Panc1 (cell line): ENCODE measurements around the gene GLTP. TPM values are rescaled to one million over a fixed set of nuclear protein-coding genes. Genes with fewer than 3 reads are reported as not detected.

Source experiments
- ATAC-seq: fragments of 200-7000 bp; cut with Tn5 transposase; 2 replicates; pipeline ENCODE4 v1.9.1; 2020; ENCODE audit warnings: mild to moderate bottlenecking, moderate library complexity
- BruUV-seq: library from RNA; stranded (reverse); fragments of 400-500 nt; replicated peaks from 2 replicates; lab custom pipeline; 2021; lab: Mats Ljungman, UMichigan
- CTCF ChIA-PET: fragments of 300-600 bp; sonication (Branson Sonifier 250); formaldehyde crosslinking; loops from one replicate; lab custom pipeline; 2022; ENCODE audit warnings: antibody characterized with exemption; lab: Charles Lee
- POLR2A ChIA-PET: fragments of 300-600 bp; sonication (Branson Sonifier 250); formaldehyde crosslinking; loops from one replicate; lab custom pipeline; 2022; ENCODE audit warnings: antibody characterized with exemption; lab: Charles Lee
- DNase-seq: peaks from one replicate; pipeline ENCODE4 v3.0.0-alpha.2; 2010; ENCODE audit warnings: low read depth, low spot score
- H3K27ac ChIP-seq: 2 replicates; pipeline ENCODE4 v1.5.1; 2011; ENCODE audit warnings: mild to moderate bottlenecking, low read length, inconsistent platforms
- H3K27me3 ChIP-seq: fragments of 200-500 bp; sonication (Bioruptor generic); 2 replicates; pipeline ENCODE4 v1.6.0; 2014; ENCODE audit warnings: low read length, inconsistent platforms; ENCODE audit not compliant: control insufficient read depth, insufficient read depth
- H3K36me3 ChIP-seq: fragments of 200-500 bp; sonication (Bioruptor generic); 2 replicates; pipeline ENCODE4 v1.5.1; 2014; ENCODE audit warnings: inconsistent platforms, mild to moderate bottlenecking, low read length, moderate library complexity; ENCODE audit not compliant: control insufficient read depth, insufficient read depth
- H3K4me1 ChIP-seq: 2 replicates; pipeline ENCODE4 v1.5.1; 2011; ENCODE audit warnings: inconsistent platforms, mild to moderate bottlenecking, low read length, moderate library complexity; ENCODE audit not compliant: control insufficient read depth, insufficient read depth
- H3K4me3 ChIP-seq, 2 experiments: 2 replicates each; pipeline ENCODE4 v1.5.1; 2011 to 2012; ENCODE audit warnings: low read depth in 2 of 2, low read length in 2 of 2, mild to moderate bottlenecking in 2 of 2, inconsistent platforms in 1 of 2, moderate library complexity in 1 of 2
- H3K9me3 ChIP-seq: fragments of 200-500 bp; sonication (Bioruptor generic); 2 replicates; pipeline ENCODE4 v1.5.1; 2014; ENCODE audit warnings: low read depth, mild to moderate bottlenecking, inconsistent platforms, low read length, moderate library complexity; ENCODE audit not compliant: control insufficient read depth, insufficient read depth
- CTCF ChIP-seq: fragments of 450-650 bp; IDR thresholded peaks from 2 replicates; pipeline ENCODE4 v1.5.1; 2017; ENCODE audit warnings: mild to moderate bottlenecking
- POLR2AphosphoS5 ChIP-seq: IDR thresholded peaks from 2 replicates; pipeline ENCODE4 v1.6.1; 2012; ENCODE audit warnings: mild to moderate bottlenecking, low read depth, low read length, moderate library complexity
- REST ChIP-seq, 2 experiments: IDR thresholded peaks; 2 replicates each; pipeline ENCODE4 v1.6.1; 2011 to 2012; ENCODE audit warnings: low read depth in 2 of 2, control low read depth in 1 of 2, low read length in 1 of 2, mild to moderate bottlenecking in 1 of 2, moderate library complexity in 1 of 2; ENCODE audit not compliant: insufficient read depth in 1 of 2
- TCF7L2 ChIP-seq: IDR thresholded peaks from 2 replicates; pipeline ENCODE4 v1.6.1; 2011; ENCODE audit warnings: mild to moderate bottlenecking, low read depth, low read length, inconsistent platforms
- in situ Hi-C: cut with HindIII; loops from 2 replicates; pipeline ENCODE4 v1.10.0; 2016; ENCODE audit warnings: low sequenced_read_pairs, low pct_unique_long_range_greater_than_20kb
- intact Hi-C: fragments of 100-400 bp; cut with micrococcal nuclease; formaldehyde crosslinking; loops from one replicate; pipeline ENCODE4 v1.10.0; 2022; ENCODE audit not compliant: unreplicated experiment
- total RNA-seq: library from RNA; stranded (reverse); gene quantifications from one replicate; pipeline ENCODE4 v1.2.1, GENCODE V29; 2021; ENCODE audit not compliant: unreplicated experiment

GLTP gene
- total RNA-seq, 1 experiment from 2014 or later, result 24.8 TPM

DNA sequence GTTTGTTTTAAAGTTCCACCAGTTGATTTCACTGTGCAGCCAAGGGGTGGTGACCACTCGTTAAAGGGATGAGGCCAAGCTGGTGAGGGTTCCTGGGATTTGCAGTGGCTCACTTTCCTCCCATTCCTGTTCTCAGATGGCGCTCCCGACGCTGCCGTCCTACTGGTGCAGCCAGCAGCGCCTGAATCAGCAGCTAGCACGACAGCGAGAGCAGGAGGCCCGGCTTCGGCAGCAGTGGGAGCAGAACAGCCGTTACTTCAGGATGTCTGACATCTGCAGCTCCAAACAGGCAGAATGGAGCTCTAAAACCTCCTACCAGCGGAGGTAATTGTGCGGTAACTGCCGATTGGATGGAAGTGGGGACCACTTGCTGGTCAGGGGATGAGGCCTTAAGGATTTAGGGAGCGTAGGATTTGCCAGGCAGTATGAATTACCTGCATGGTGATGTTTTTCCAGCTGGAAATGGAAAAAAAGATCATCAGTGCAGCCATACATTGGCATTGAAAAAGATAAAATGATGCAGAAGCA, 22.6 kb upstream of the GLTP start:
- intact Hi-C loops (no loop called here), in situ Hi-C loops (no loop called here)
- peaks cover 7% of the 10 kb centered on the region; the same call in 1 of the 2 replicates for H3K36me3 ChIP-seq

More for the DNA sequence above, 22.6 kb upstream of the GLTP start:
- ChIA-PET POLR2A (interaction anchor here (0.6 kb wide), 1 partner anchor 20 kb away, joined by 5 read pairs; no protein-coding TSS in a partner anchor), CTCF (no interaction called here)
- Histone ChIP-seq H3K4me1 (peaks cover 18% of the 10 kb centered on the region; the same call in 1 of the 2 replicates), H3K9me3 (no peaks in the 10 kb centered on the region), H3K27ac (no peak overlapping the region), H3K4me3 (no peak overlapping the region), H3K27me3 (no peaks in the 10 kb centered on the region)
- TF ChIP-seq REST (IDR thresholded peaks at IDR 0.05; ENCODE audit: insufficient read depth in 1 of 2, low read depth in 2 of 2, low read length in 1 of 2), result no peak
- no peak for TF ChIP-seq TCF7L2
- TF ChIP-seq CTCF, result no peak
- no peak for TF ChIP-seq POLR2AphosphoS5
- no TSS peak for BruUV-seq
- ATAC-seq (no peak), DNase-seq (no peak)
